NCI-H2171 treated with DMSO at 0.1 percent for 48 hours (cell line): ENCODE results near the gene KCNIP3.
A peak's percentile ranks its signal among the peaks of the same experiment; 100 is the strongest.
"Not testable (repeated sequence)": the region's sequence is repeated elsewhere in the genome, so short reads cannot be mapped to it uniquely, and the experiment has no call there.

ENCODE experiments used
- DNase-seq: peaks from one replicate; lab custom pipeline; 2025; lab: John Stamatoyannopoulos, UW

The KCNIP3 gene

DNA sequence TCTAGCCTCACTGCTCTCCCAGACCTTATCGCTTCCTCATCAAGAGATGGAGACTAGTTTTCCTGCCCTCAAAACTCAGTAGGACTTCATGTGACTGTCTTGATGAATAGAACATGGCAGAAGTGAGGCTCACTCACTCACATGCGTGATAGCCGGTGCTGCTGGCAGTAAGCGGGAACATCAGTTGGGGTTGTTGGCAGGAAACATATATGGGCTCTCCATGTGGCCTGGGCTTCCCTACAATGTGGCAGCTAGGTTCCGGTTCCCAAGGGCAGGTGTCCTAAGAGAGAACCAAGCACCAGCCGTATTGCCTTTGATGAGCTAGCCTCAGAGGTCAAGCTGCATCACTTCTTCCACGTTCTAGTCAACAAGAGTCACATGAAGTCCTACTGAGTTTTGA, 90.2 kb downstream of the KCNIP3 start:
- no peak for DNase-seq

DNA sequence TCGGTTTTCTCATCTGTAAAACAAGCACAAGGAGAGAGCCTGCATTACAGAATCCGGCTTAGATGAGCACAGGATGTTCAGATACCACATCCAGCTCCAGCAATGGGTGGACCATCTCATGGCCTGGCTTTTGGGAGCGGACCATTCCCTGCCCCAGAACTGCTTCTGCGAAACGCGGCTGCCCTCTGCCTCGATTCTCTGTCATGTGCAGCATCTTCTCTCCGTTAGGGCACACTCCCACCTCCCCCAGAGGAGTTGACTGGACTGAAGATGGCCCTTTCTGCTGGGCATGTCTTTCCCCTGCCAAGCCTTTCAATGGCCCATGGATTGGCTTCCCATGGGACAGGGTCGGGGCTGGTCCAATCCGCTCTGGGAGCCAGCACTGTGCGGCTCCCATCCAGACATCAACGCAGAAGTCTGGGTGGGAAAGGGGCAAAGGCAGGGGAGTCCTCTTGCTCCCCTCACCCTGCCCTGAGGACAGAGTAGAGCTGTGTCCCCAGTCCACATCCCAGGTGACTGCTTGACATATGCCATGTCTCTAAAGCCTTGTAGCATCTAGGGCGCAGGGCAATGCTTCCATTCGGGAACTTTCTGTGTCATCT, 91.0 kb downstream of the KCNIP3 start:
- DNase-seq: no peak

DNA sequence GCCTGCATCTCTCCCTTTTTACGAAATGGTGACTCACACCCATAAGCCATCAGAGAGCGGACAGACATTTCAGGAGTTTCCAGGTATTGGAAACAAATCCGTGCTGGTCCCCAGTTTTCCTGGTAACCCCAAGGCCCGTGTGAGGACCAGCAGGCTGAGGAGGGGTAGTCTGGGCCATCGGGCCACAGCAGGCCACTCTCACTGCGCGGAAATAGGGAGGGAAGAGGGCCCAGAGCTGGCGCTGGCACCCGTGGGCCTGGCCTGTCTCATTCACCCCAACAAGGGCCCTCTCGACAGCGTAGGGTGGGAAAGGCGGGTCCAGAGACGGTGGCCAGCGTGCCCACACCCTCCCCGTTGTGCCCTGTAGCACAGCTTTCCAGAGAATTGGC, 91.7 kb downstream of the KCNIP3 start:
- DNase-seq: no peak

DNA sequence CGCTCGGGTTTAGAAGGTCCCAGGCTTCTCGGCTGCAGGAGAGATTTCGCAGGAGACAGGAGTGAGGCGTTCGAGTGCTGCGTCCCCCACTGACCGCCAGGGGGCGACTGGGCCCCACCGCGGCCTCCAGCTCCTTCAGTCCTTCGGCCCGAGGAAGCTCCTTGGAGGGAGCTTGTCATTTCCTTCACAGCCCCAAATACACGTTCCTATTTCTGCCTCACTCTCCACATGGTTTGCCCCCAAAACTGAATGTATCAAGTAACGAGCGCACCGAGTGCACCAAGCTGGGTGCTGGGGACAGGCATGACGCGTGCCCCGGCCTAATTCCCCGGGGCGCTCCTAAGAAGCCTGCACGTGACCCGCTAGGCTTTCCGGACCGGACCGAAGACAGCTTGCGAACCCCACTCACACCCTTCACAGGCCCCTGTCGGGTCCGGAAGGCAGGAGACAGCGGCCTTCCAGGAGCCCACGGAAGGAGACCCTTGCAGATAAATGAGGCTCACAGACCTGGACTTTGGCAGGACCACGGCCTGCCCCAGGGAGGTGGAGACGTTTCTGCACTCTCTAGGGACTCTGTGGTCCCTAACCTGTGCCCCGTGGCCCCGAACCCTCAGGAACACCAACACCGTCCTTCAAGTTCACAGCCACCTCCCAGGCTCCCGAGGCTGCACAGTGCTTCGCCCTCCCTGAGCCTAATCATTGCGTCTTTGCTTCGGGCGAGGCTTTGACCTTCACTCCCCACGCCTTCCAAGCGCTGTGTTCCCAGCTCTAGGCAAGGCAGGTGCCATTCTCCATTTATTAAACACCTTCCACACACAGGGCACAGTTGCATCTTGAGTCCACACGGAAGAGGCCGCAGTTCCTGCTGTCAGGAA, 92.3 kb downstream of the KCNIP3 start:
- peak; percentile 34 for DNase-seq

DNA sequence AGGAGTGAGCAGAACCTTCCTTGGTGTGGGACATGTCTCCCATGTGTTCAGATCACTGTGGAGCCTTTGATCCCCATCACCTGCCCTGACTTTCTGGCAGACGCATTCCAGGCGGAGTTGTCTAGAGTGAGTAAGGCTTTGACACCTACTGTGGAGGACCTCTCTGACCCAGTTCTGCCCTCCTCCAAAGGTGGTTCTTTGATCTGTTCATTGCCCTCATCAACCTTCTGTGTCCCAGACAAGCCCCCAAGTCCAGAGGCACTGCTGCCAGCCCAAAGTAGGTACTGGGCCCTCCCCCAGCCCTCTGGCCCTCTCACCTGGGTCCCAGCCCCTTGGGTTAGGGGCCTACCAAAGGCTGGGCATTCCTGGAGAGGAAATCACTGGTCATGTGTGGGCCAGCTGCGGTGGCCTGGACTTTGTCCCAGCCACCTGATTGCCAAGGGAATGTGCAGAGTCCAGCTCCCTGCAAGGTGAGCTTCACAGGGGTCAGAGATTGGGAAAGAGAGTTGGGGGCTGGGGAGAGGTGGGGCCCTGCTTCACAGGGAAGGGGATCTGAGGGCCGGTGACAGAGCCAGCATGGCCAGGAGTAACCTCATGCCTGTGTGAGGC, 93.2 kb downstream of the KCNIP3 start:
- no peak for DNase-seq

DNA sequence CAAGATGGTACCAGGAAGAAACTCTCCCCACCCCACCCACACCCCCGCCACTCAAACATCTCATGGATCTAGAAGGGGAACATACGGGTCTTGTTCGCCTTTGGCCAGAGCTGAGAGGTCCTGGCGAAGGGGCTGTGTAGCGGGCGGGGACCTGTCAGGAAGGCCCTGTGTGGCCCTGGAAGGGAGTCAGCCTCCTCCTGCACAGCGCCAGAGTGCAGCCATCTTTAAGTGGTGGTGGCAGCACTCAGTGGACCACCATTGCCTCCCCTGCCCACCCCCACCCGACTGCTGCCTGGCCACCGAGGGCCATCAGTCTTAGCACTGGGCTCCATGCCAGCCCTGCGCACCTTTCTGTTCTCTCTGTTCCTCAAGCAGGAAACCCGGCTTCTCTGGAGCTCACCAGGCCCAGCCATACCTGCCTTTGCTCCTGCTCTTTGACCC, 93.8 kb downstream of the KCNIP3 start:
- DNase-seq: no peak

DNA sequence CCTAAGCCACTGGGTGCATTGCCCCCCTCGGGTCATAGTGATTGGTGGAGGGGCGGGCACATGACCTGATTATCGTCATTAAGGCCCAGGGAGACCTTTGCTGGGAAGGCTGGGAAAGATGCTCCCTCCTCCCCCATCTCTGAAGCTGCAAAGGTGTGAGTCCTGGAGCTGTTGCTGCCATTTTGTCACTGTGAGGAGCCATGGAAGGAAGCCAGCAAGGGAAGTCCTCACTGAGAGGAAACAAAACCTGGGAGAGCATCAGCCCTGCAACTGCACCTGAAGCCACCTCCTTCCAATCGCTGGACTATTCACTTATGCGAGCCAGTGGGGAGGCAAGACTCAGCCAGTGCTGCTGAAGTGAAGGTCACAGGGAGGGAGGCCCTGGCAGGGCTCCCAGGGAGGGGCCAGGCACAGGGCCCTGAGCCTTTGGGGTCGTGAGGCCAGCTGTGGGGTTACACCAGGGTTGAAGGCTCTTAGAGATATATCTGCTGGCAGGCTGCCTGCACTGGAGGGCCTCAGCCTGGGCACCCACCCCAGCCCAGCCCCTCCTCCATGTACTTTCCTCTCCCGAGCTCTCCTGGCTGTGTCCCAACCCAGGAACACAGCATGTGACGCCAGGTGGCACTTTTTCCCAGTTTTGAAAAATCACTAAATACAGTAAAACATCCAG, 94.6 kb downstream of the KCNIP3 start:
- no peak for DNase-seq

DNA sequence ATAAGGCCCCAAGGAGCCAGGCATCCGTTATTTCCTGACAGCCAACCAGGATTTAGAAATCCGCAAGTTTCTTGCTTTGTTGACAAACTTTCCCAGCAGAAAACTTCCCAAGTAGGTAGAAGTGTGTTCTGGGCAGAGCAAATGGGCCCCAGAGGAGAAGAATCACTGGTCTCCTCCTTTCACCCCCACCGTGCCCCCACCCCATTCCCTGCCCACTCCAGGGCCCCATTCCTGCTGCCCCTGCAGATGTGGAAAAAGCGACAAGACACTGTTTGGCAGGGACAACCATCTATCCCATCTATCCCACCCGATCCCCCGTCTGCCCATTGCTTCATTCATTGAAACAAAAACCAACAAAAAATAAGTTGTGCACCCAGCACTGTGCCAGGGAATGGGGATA, 95.2 kb downstream of the KCNIP3 start:
- DNase-seq: no peak

DNA sequence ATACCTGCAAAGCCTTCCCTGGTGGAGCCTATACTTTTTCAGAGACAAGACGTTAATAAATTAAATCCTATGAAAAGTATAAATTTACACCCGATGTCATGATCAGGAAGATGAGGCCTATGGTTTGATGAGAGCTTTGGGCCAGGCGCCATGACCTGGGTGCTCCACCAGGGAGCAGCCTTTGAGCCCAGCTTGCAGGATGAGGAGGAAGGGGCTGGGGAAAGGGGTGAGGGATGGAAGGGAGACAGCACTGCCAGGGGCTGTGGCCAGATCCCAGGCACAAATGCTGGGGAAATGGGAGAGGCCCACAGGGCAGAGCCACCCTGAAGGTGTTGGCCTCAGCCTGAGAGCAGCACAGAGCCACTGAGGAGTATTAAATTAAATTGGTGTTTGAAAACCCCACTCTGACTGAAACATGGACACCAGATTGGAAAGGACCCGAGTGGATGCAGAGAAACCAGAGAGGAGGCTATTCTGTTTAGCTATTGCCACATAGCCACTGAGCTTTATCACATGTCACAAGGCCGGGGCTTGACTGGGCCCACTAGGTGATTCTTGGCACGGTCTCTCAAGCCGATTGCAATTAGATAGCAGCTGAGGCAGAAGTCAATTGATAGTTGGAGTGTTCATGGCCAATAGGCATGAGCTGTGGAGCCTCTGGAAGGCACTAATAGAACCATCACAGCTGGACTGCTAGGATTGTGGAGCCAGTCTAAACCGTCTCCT, 95.7 kb downstream of the KCNIP3 start:
- no peak for DNase-seq

DNA sequence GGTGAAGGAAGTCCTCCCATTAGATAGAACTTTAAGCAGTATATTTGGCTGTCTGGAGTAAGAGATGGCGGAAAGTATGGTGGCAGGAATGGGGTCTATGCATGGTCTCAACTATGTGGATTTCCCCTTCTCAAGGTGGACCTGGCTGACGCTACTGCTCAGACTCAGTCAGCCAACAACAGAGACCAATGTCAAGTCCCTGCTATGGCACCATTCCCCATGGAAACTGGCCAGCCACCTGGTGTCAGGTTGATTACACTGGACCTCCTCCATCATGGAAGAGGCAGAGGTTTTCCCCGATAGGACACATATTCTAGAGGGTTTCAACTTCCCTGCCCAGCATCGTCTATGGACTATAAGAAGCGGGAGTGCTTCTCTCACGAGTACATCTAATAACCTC, 96.8 kb downstream of the KCNIP3 start:
- no peak for DNase-seq

DNA sequence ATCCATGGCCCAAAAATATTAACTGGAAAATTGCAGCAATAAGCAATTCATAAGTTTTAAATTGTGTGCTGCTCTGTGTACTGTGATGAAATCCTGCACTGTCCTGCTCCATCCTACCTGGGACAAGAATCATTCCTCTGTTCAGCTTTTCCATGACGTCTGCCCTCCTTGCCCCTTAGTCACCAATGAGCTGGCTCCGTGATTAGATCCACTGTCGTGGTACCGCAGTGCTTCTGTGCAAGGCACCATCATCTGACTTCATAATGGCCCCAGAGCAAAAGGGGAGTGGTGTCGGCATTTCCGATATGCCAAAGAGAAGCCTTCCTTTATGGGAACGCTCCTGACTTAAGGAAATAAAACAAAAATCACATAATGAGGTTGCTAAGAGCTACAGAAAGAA, 101.9 kb downstream of the KCNIP3 start:
- DNase-seq: no peak

DNA sequence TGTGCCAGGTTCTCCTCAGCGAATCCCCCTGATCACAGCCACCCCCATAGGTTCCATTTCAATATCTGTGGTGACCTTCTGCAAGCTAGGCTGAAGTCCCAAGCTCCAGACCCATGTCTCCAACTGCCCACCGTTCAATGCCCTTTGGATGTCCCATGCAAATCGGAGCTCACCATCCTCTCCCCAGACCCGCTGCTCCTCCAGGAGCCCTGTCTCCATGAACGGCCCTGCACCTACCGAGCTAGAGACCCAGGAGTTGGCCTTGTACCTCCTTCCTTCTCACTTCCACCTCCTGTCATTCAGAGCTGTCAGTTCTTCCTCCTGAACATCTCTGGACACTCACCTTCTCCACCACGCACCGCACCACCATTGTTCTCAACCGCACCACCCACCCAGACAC, 104.3 kb downstream of the KCNIP3 start:
- no peak for DNase-seq

DNA sequence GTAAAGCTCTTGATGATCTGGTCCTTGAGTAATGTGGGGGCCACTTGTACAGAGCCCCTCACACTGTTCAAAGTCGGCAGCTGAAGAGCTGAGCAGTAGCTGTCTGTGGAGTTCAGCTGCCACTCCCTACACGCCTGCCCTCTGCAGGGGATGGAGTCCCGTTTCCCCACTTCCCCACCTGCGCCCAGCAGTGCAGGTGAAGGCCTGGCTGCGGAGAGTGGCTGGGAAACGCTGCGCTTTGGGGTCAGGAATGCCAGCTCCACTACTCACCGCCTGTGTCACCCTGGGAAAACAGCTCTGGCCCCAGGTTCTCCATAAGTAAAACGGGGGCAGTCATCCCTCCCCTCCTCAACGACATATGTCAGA, 104.8 kb downstream of the KCNIP3 start:
- peak; percentile 47 for DNase-seq

DNA sequence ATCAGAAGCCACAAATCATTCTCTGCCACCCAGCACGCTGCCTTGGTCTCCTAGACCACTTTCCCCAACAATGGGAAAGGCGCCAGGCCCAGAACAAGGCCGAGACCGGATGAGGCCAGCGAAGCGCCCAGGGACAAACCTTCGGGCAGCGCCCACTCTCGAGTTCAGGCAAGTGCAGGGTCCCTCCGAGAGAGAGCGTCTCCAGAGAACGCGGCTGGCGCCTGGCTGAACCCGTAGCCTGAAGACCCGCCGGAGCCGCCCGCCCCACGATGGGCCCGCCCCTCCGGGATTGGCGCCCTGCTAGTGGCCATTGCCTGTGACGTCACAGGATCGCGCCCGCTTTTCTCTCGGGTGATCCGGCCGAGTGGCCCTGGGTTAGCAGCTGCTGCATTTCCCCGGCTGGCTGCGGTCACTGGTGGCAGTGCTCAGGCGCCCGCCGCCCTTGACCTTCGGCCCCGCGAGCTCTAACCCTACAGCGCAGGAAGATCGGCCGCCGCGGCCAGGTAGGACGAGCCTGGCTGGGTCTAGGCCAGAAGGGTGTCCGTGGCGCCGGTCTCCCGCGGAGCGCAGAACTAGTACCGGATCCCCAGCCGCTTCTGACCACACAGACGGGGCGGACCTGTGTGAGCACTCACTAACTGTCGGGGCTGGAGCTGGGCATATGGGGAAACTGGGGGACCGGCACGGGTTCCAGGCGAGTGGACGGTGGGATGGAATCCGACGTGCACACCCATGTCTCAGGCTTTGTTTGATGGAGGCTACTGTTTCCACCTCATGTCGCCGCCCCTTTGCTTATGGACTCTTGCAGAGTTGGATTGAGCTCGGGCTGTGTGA, 105.4 kb downstream of the KCNIP3 start, which contains the start of gene FAHD2A:
TSS of gene FAHD2A (plus strand) at position 339 of the 834 bp plus-strand sequence. CDS start 2,851 bp downstream, outside the sequence.
- DNase-seq: peak; percentile 88

DNA sequence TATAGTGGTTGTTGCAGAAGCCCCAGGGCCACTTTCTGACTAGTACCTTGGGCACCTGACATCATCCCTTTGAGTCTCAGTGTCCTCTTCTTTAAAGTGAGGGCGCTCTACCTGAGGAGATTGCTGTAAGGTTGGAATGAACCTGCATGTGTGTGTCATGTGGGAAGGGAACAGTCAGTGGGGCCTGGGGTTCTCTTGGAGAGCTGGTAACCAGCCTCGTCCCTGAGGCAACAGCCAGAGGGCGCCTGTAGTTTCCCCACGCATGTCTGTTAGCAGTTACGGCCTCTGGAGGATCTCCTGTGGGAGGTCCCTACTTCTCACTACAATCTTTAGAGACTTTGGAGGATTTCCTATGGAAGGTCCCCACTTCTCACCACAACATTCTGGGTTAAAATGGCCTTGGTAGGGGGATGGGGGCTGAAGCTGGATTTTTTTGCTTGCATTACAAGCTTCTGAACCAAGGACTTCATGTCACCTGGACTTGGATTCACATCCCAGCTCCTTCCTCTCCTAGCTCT, 106.1 kb downstream of the KCNIP3 start:
- not testable (repeated sequence) for DNase-seq

DNA sequence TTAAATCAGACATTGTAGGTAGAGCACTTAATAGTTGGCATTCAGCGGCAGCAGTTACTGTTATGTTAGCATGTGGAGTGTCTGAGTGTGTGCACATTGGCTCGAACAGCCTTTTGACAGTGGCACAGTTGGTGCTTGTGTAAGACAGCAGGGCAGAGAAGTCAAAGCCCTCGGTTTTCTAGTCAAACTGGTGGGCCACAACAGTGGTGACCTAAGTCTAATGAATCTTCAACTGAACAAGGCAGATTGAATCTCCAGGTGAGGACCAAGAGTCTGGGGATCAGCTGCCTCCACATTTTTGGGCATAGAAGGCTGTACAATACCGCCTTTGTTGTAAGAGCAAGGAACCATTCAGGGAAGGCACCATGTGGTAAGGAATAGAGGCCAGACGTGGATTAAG, 106.7 kb downstream of the KCNIP3 start:
- not testable (repeated sequence) for DNase-seq

DNA sequence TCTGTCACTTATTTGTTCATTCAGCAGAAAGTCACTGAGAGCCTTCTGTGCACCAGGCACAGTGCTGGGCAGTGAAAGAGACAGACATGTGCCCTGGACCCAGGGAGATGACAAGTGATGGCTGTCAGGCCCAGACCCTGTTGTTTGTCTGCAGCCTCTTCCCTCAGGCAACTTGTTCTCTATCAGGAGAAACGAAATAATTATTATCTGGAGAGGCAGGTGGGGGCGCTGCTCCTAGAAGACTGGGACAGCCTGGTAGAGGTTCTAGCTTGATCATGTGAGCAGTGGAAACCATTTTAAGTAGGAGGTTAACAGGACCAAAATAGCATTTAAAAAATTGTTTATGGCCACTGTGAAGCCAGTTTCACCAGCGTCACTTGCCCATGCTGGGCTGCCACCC, 107.5 kb downstream of the KCNIP3 start:
- not testable (repeated sequence) for DNase-seq

DNA sequence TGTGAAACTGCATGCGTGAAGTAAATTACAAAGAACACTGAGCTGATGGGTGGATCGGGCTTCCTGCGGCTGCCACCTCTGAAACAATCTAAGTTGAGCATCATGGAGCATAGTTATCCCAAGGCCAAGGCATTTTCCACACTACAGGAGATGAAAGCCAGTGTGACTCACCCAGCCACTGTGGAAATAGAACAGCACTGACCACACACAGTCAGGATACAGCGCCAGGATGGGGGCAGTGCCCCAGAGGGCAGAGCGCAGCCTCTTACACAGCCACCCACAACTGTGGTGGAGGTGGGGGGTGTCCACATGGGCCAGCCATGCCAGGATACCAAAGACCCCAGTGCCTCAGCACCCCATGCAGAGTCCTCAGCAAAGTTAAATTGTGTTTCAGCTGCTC, 114.1 kb downstream of the KCNIP3 start:
- DNase-seq: not testable (repeated sequence)

DNA sequence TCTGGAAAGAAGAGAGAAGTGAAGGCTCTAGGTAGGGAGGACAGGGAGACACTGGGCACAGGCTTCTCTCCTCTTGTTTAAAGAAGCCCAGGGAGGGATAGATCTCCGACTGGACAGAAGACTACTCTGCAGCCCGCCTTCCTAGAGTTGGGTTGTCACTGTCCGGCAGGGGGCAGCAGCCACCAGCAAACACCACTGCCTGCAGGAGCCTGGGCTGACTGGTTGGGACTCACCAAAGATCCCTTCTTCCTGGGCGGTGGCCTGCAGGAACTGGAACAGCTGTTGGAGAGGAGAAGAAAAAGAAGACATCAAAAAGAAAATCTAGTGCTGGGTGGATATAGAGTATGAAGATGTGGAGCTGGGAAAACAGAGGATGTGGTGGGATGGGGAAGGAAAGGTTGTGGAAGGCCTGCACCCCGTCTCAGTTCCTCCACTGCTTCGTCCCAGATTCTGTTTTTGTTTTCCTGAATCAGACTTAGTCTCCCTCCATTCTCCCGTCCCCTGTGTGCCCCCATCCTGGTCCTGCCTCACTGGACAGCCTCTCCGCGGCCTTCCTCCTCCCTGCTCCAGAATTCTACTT, 117.0 kb downstream of the KCNIP3 start:
- DNase-seq: peak; percentile 60

DNA sequence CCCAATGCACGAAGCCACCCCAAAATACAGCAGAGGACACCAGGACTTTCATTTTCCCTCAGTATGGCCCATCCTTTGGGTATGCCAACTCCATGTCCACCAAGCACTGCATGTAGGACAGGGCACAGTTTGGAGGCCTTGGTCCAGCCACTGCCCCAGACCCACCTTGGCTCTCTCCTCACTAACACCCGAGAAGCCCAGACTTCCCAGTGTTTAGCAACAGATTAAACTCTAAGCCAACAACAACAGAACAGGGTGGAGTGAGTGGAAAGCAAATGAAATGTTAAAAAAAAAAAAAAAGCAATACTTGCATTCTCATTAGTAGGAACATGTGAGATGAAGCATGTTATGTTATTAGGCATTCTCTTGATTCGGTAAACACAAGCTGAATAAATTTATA, 118.0 kb downstream of the KCNIP3 start:
- DNase-seq: not testable (repeated sequence)
